Measurements from ENCODE around the gene SPATA25.
"Not testable (repeated sequence)": the region's sequence is repeated elsewhere in the genome, so short reads cannot be mapped to it uniquely, and the experiment has no call there.

Gene SPATA25

GRCh38 chr20:45887346-45887715 lies at the start of gene SPATA25:
SPATA25 (minus strand) TSS chr20:45887622; CDS start chr20:45887590, 32 bp downstream.
- no peak for DNase-seq (ENCODE audit: low read depth in 2 of 2)

GRCh38 chr20:45935416-45936046 lies 48.1 kb upstream of the SPATA25 start:
- no peak for DNase-seq (ENCODE audit: low read depth in 2 of 2)

- DNase-seq (ENCODE audit: low read depth in 2 of 2), result peak; percentile 98 to 99
These were observed 47.4 kb upstream of the SPATA25 start, which contains the start of gene PCIF1 for GRCh38 chr20:45934586-45935415. PCIF1 (plus strand) TSS chr20:45934683; CDS start chr20:45939000, 4,317 bp downstream.

- peak in 1 of 2 donors; percentile 36 for DNase-seq (ENCODE audit: low read depth in 2 of 2)
These were observed 46.7 kb upstream of the SPATA25 start for GRCh38 chr20:45934046-45934585.

GRCh38 chr20:45933266-45934045 lies 46.0 kb upstream of the SPATA25 start:
- peak; percentile 39 to 52 for DNase-seq (ENCODE audit: low read depth in 2 of 2)

GRCh38 chr20:45931680-45932079 lies 44.3 kb upstream of the SPATA25 start:
- DNase-seq (ENCODE audit: low read depth in 2 of 2), result not testable (repeated sequence)

GRCh38 chr20:45927071-45927878 lies 39.9 kb upstream of the SPATA25 start:
- DNase-seq (ENCODE audit: low read depth in 2 of 2), result no peak

GRCh38 chr20:45926731-45927070 lies 39.3 kb upstream of the SPATA25 start:
- DNase-seq (ENCODE audit: low read depth in 2 of 2), result no peak

- no peak for DNase-seq (ENCODE audit: low read depth in 2 of 2)
These were observed 38.5 kb upstream of the SPATA25 start for GRCh38 chr20:45925821-45926506.

GRCh38 chr20:45924391-45925261 lies 37.2 kb upstream of the SPATA25 start:
- no peak for DNase-seq (ENCODE audit: low read depth in 2 of 2)

GRCh38 chr20:45921337-45922189 lies 34.1 kb upstream of the SPATA25 start:
- DNase-seq (ENCODE audit: low read depth in 2 of 2), result no peak

GRCh38 chr20:45920462-45921336 lies 33.3 kb upstream of the SPATA25 start:
- no peak for DNase-seq (ENCODE audit: low read depth in 2 of 2)

GRCh38 chr20:45919542-45920399 lies 32.3 kb upstream of the SPATA25 start:
- no peak for DNase-seq (ENCODE audit: low read depth in 2 of 2)

- DNase-seq (ENCODE audit: low read depth in 2 of 2), result no peak
These were observed 31.5 kb upstream of the SPATA25 start for GRCh38 chr20:45918779-45919537.

- DNase-seq (ENCODE audit: low read depth in 2 of 2), result no peak
These were observed 30.8 kb upstream of the SPATA25 start for GRCh38 chr20:45918182-45918737.

GRCh38 chr20:45917790-45918141 lies 30.3 kb upstream of the SPATA25 start:
- no peak for DNase-seq (ENCODE audit: low read depth in 2 of 2)
